Germinal center (tissue), 1 donor: Measurements from ENCODE around the gene RGS6.

Experiments used
- DNase-seq: peaks from one replicate; pipeline ENCODE4 v3.0.0; 2012; ENCODE audit warnings: mixed read lengths, low spot score

The RGS6 gene

GRCh38 chr14:72524295-72524629 lies 592.0 kb downstream of the RGS6 start:
- no peak for DNase-seq

- no peak for DNase-seq
Observed at GRCh38 chr14:72525087-72525915, 593.1 kb downstream of the RGS6 start.

GRCh38 chr14:72527591-72527990 lies 595.4 kb downstream of the RGS6 start:
- DNase-seq = no peak

GRCh38 chr14:72528059-72528862 lies 596.0 kb downstream of the RGS6 start:
- no peak for DNase-seq

GRCh38 chr14:72528863-72529175 lies 596.6 kb downstream of the RGS6 start:
- no peak for DNase-seq

- DNase-seq = no peak
Observed at GRCh38 chr14:72532686-72533454, 600.6 kb downstream of the RGS6 start.

- DNase-seq = no peak
Observed at GRCh38 chr14:72535485-72535884, 603.3 kb downstream of the RGS6 start.

GRCh38 chr14:72538387-72538786 lies 606.2 kb downstream of the RGS6 start:
- no peak for DNase-seq

- no peak for DNase-seq
Observed at GRCh38 chr14:72539661-72540315, 607.6 kb downstream of the RGS6 start.

GRCh38 chr14:72540836-72541235 lies 608.6 kb downstream of the RGS6 start:
- DNase-seq = no peak

- DNase-seq = no peak
Observed at GRCh38 chr14:72541546-72541945, 609.3 kb downstream of the RGS6 start.

GRCh38 chr14:72543341-72543740 lies 611.1 kb downstream of the RGS6 start:
- no peak for DNase-seq

GRCh38 chr14:72544615-72545387 lies 612.6 kb downstream of the RGS6 start:
- no peak for DNase-seq

GRCh38 chr14:72545411-72546311 lies 613.4 kb downstream of the RGS6 start:
- DNase-seq = no peak

- DNase-seq = no peak
Observed at GRCh38 chr14:72546344-72547016, 614.3 kb downstream of the RGS6 start.

GRCh38 chr14:72547999-72548398 lies 615.8 kb downstream of the RGS6 start:
- no peak for DNase-seq

- no peak for DNase-seq
Observed at GRCh38 chr14:72549026-72549425, 616.8 kb downstream of the RGS6 start.

- DNase-seq = no peak
Observed at GRCh38 chr14:72549854-72550253, 617.6 kb downstream of the RGS6 start.

- DNase-seq = no peak
Observed at GRCh38 chr14:72550513-72550912, 618.3 kb downstream of the RGS6 start.

GRCh38 chr14:72552236-72552635 lies 620.0 kb downstream of the RGS6 start:
- no peak for DNase-seq
